NOMO-1 (cell line): ENCODE measurements around the gene HSD17B12.

Source experiments
- DNase-seq, 2 experiments: peaks; one replicate each; lab custom pipeline; 2025; ENCODE audit not compliant: unreplicated experiment in 2 of 2; lab: John Stamatoyannopoulos, UW

HSD17B12 gene

GRCh38 chr11:43687120-43687791, 6.7 kb downstream of the HSD17B12 start:
- no peak for DNase-seq

- no peak for DNase-seq
These were observed 7.9 kb downstream of the HSD17B12 start for GRCh38 chr11:43688394-43688793.

- DNase-seq, result no peak
These were observed 8.6 kb downstream of the HSD17B12 start for GRCh38 chr11:43689167-43689566.

- DNase-seq, result peak; percentile 35 to 63
These were observed 10.6 kb downstream of the HSD17B12 start for GRCh38 chr11:43690929-43691725.

- no peak for DNase-seq
These were observed 11.3 kb downstream of the HSD17B12 start for GRCh38 chr11:43691806-43692205.

GRCh38 chr11:43693069-43693468, 12.5 kb downstream of the HSD17B12 start:
- DNase-seq, result no peak

GRCh38 chr11:43693731-43694130, 13.2 kb downstream of the HSD17B12 start:
- no peak for DNase-seq

- DNase-seq, result no peak
These were observed 13.9 kb downstream of the HSD17B12 start for GRCh38 chr11:43694477-43694876.

- no peak for DNase-seq
These were observed 17.1 kb downstream of the HSD17B12 start for GRCh38 chr11:43697679-43698078.

GRCh38 chr11:43699870-43700269, 19.3 kb downstream of the HSD17B12 start:
- DNase-seq, result no peak

- no peak for DNase-seq
These were observed 26.1 kb downstream of the HSD17B12 start for GRCh38 chr11:43706631-43707030.

- no peak for DNase-seq
These were observed 28.2 kb downstream of the HSD17B12 start for GRCh38 chr11:43708776-43709175.

GRCh38 chr11:43709689-43710088, 29.2 kb downstream of the HSD17B12 start:
- DNase-seq, result no peak

- DNase-seq, result no peak
These were observed 32.1 kb downstream of the HSD17B12 start for GRCh38 chr11:43712676-43713075.

- DNase-seq, result no peak
These were observed 37.8 kb downstream of the HSD17B12 start for GRCh38 chr11:43718373-43718772.

GRCh38 chr11:43723617-43724016, 43.1 kb downstream of the HSD17B12 start:
- no peak for DNase-seq

- DNase-seq, result no peak
These were observed 51.7 kb downstream of the HSD17B12 start for GRCh38 chr11:43732225-43732624.

GRCh38 chr11:43734256-43734655, 53.7 kb downstream of the HSD17B12 start:
- no peak for DNase-seq

- no peak for DNase-seq
These were observed 54.6 kb downstream of the HSD17B12 start for GRCh38 chr11:43735115-43735514.

GRCh38 chr11:43735961-43736360, 55.4 kb downstream of the HSD17B12 start:
- DNase-seq, result peak in 1 of 2 experiments; percentile 19

- DNase-seq, result peak in 1 of 2 experiments; percentile 45
These were observed 56.1 kb downstream of the HSD17B12 start for GRCh38 chr11:43736502-43737200.

- no peak for DNase-seq
These were observed 56.7 kb downstream of the HSD17B12 start for GRCh38 chr11:43737201-43737590.
